Fibroblast of lung (primary cell): ENCODE results near the gene AGPAT1.

Experiments used
- CTCF ChIP-seq, 2 donors: IDR thresholded peaks in 1 of 2; conservative IDR thresholded peaks in 1 of 2; 1 replicate in 1 of 2; 2 replicates in 1 of 2; pipeline ENCODE4 v1.5.1; 2011 to 2012; ENCODE audit warnings: low read length in 2 of 2, control low read depth in 1 of 2, inconsistent platforms in 1 of 2, low read depth in 1 of 2, mild to moderate bottlenecking in 1 of 2
- EZH2 ChIP-seq: IDR thresholded peaks from 2 replicates; pipeline ENCODE4 v1.5.1; 2012; ENCODE audit warnings: low read length, control low read depth, mild to moderate bottlenecking; ENCODE audit errors: missing control alignments

DNA sequence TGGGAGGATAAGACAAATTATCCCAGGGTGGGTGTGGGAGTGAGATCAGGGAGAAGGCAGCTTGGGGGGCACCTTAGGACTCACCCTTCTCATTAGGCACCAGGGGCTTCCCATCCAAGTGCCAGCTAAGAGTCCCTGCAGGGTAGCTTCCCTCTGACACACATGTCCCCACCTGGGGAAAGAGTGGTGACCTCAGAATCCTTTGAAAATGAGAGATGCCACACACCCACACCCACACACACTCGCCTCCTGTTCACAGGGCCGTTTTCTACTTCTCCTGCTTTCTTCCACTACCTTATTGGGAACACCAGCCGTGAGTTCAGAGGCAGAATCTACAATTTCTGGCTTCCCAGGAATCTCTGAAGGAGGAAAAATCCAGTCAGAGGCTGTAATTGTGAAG lies 7.1 kb upstream of the AGPAT1 start:
- TF ChIP-seq EZH2: no peak
- no peak for TF ChIP-seq CTCF (conservative IDR thresholded peaks at IDR 0.05 in 1 of 2, IDR thresholded peaks at IDR 0.05 in 1 of 2; ENCODE audit: low read depth in 1 of 2, low read length in 2 of 2)
